Measurements from ENCODE around the gene RAB19. TPM values are rescaled to one million over a fixed set of nuclear protein-coding genes. Genes with fewer than 3 reads are reported as not detected.

RAB19 gene, protein sequence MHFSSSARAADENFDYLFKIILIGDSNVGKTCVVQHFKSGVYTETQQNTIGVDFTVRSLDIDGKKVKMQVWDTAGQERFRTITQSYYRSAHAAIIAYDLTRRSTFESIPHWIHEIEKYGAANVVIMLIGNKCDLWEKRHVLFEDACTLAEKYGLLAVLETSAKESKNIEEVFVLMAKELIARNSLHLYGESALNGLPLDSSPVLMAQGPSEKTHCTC
- not detected in 2 replicates for total RNA-seq (2014; rRNA removed; shearing (Covaris generic); ENCODE audit: low replicate concordance)

- H3K9ac ChIP-seq (ENCODE audit: low read length): peak within 1 kb of the TSS; percentile 16
- H3K79me2 ChIP-seq (ENCODE audit: low read length): no peaks in the 10 kb centered on the region
- no peaks in the 10 kb centered on the region for H3K27me3 ChIP-seq (ENCODE audit: low read length)
- H4K20me1 ChIP-seq (ENCODE audit: insufficient read depth, low read depth, low read length): 0 out of 2 replicates have a peak, but pooled peaks cover under 1% of the 10 kb centered on the region
- no peak within 1 kb of the TSS for H3K27ac ChIP-seq (ENCODE audit: low read length)
- peak within 1 kb of the TSS; percentile 56; the same call in 1 of the 2 replicates for H3K4me3 ChIP-seq (ENCODE audit: low read length)
- H3K4me1 ChIP-seq (ENCODE audit: low read length): peaks cover 9% of the 10 kb centered on the region
- H3K36me3 ChIP-seq (ENCODE audit: insufficient read depth, low read length): no peaks in the 10 kb centered on the region
- H2AFZ ChIP-seq (ENCODE audit: low read length): peak within 1 kb of the TSS; percentile 67; the same call in 1 of the 2 replicates
- no peak for DNase-seq
- H3K9me3 ChIP-seq (ENCODE audit: low read length): no peaks in the 10 kb centered on the region
- H3K9me2 ChIP-seq (replicated peaks; ENCODE audit: insufficient read depth, low read length): no peaks in the 10 kb centered on the region
- peak within 1 kb of the TSS; percentile 45 for H3K4me2 ChIP-seq (ENCODE audit: low read depth, low read length, poor library complexity, severe bottlenecking)
Observed at GRCh38 chr7:140403878-140404564, at the start of gene RAB19. Gene RAB19, plus strand, starts transcription at chr7:140404058. Its CDS starts 3,589 bp downstream, at chr7:140407647.

GRCh38 chr7:140358024-140358411 lies 45.8 kb upstream of the RAB19 start:
- no peak for DNase-seq
- Histone ChIP-seq H3K27ac (ENCODE audit: low read length) (no peak overlapping the region), H3K79me2 (ENCODE audit: low read length) (no peaks in the 10 kb centered on the region), H3K27me3 (ENCODE audit: low read length) (no peaks in the 10 kb centered on the region), H3K36me3 (ENCODE audit: insufficient read depth, low read length) (no peaks in the 10 kb centered on the region), H4K20me1 (ENCODE audit: insufficient read depth, low read depth, low read length) (no peaks in the 10 kb centered on the region), H3K9ac (ENCODE audit: low read length) (no peak overlapping the region), H3K4me3 (ENCODE audit: low read length) (no peak overlapping the region), H3K4me2 (ENCODE audit: low read depth, low read length, poor library complexity, severe bottlenecking) (no peak overlapping the region), H3K9me2 (replicated peaks; ENCODE audit: insufficient read depth, low read length) (no peaks in the 10 kb centered on the region), H3K9me3 (ENCODE audit: low read length) (no peaks in the 10 kb centered on the region), H3K4me1 (ENCODE audit: low read length) (no peaks in the 10 kb centered on the region), H2AFZ (ENCODE audit: low read length) (no peak overlapping the region)

GRCh38 chr7:140358412-140359051 lies 45.3 kb upstream of the RAB19 start:
- Histone ChIP-seq H3K79me2 (ENCODE audit: low read length) (no peaks in the 10 kb centered on the region), H4K20me1 (ENCODE audit: insufficient read depth, low read depth, low read length) (no peaks in the 10 kb centered on the region), H3K4me2 (ENCODE audit: low read depth, low read length, poor library complexity, severe bottlenecking) (no peak overlapping the region), H3K27me3 (ENCODE audit: low read length) (no peaks in the 10 kb centered on the region), H3K27ac (ENCODE audit: low read length) (no peak overlapping the region), H3K4me3 (ENCODE audit: low read length) (no peak overlapping the region), H3K9ac (ENCODE audit: low read length) (no peak overlapping the region), H3K9me3 (ENCODE audit: low read length) (no peaks in the 10 kb centered on the region), H3K36me3 (ENCODE audit: insufficient read depth, low read length) (no peaks in the 10 kb centered on the region), H3K4me1 (ENCODE audit: low read length) (peaks cover under 1% of the 10 kb centered on the region; the same call in 1 of the 2 replicates), H2AFZ (ENCODE audit: low read length) (no peak overlapping the region), H3K9me2 (replicated peaks; ENCODE audit: insufficient read depth, low read length) (no peaks in the 10 kb centered on the region)
- no peak for DNase-seq

- Histone ChIP-seq H3K9ac (ENCODE audit: low read length) (no peak overlapping the region), H3K4me3 (ENCODE audit: low read length) (no peak overlapping the region), H3K9me3 (ENCODE audit: low read length) (no peaks in the 10 kb centered on the region), H3K4me1 (ENCODE audit: low read length) (peaks cover 22% of the 10 kb centered on the region), H3K27me3 (ENCODE audit: low read length) (no peaks in the 10 kb centered on the region), H4K20me1 (ENCODE audit: insufficient read depth, low read depth, low read length) (no peaks in the 10 kb centered on the region), H2AFZ (ENCODE audit: low read length) (no peak overlapping the region), H3K27ac (ENCODE audit: low read length) (no peak overlapping the region), H3K4me2 (ENCODE audit: low read depth, low read length, poor library complexity, severe bottlenecking) (no peak overlapping the region), H3K79me2 (ENCODE audit: low read length) (no peaks in the 10 kb centered on the region), H3K36me3 (ENCODE audit: insufficient read depth, low read length) (no peaks in the 10 kb centered on the region), H3K9me2 (replicated peaks; ENCODE audit: insufficient read depth, low read length) (no peaks in the 10 kb centered on the region)
- DNase-seq: no peak
Observed at GRCh38 chr7:140360697-140361229, 43.1 kb upstream of the RAB19 start.

GRCh38 chr7:140364819-140365218 lies 39.0 kb upstream of the RAB19 start:
- peak overlapping the region; percentile 85 for H3K27ac ChIP-seq (ENCODE audit: low read length)
- no peak overlapping the region for H3K9ac ChIP-seq (ENCODE audit: low read length)
- H3K4me1 ChIP-seq (ENCODE audit: low read length): peaks cover 22% of the 10 kb centered on the region

GRCh38 chr7:140367528-140367927 lies 36.3 kb upstream of the RAB19 start:
- H2AFZ ChIP-seq (ENCODE audit: low read length): no peak overlapping the region
- no peaks in the 10 kb centered on the region for H3K27me3 ChIP-seq (ENCODE audit: low read length)
- no peaks in the 10 kb centered on the region for H3K9me2 ChIP-seq (replicated peaks; ENCODE audit: insufficient read depth, low read length)
- DNase-seq: no peak
- no peaks in the 10 kb centered on the region for H3K9me3 ChIP-seq (ENCODE audit: low read length)
- H3K4me3 ChIP-seq (ENCODE audit: low read length): no peak overlapping the region
- H4K20me1 ChIP-seq (ENCODE audit: insufficient read depth, low read depth, low read length): peaks cover 4% of the 10 kb centered on the region; the same call in 1 of the 2 replicates
- no peak overlapping the region for H3K9ac ChIP-seq (ENCODE audit: low read length)
- H3K4me1 ChIP-seq (ENCODE audit: low read length): peaks cover 22% of the 10 kb centered on the region
- no peaks in the 10 kb centered on the region for H3K79me2 ChIP-seq (ENCODE audit: low read length)
- H3K36me3 ChIP-seq (ENCODE audit: insufficient read depth, low read length): no peaks in the 10 kb centered on the region
- no peak overlapping the region for H3K4me2 ChIP-seq (ENCODE audit: low read depth, low read length, poor library complexity, severe bottlenecking)
- H3K27ac ChIP-seq (ENCODE audit: low read length): no peak overlapping the region

More at GRCh38 chr7:140364819-140365218, 39.0 kb upstream of the RAB19 start:
- DNase-seq: peak; percentile 51
- no peaks in the 10 kb centered on the region for H3K27me3 ChIP-seq (ENCODE audit: low read length)
- H3K79me2 ChIP-seq (ENCODE audit: low read length): no peaks in the 10 kb centered on the region
- H4K20me1 ChIP-seq (ENCODE audit: insufficient read depth, low read depth, low read length): peaks cover 4% of the 10 kb centered on the region; the same call in 1 of the 2 replicates
- H3K9me2 ChIP-seq (replicated peaks; ENCODE audit: insufficient read depth, low read length): no peaks in the 10 kb centered on the region
- no peaks in the 10 kb centered on the region for H3K36me3 ChIP-seq (ENCODE audit: insufficient read depth, low read length)
- no peak overlapping the region for H2AFZ ChIP-seq (ENCODE audit: low read length)
- H3K4me3 ChIP-seq (ENCODE audit: low read length): no peak overlapping the region
- no peaks in the 10 kb centered on the region for H3K9me3 ChIP-seq (ENCODE audit: low read length)
- H3K4me2 ChIP-seq (ENCODE audit: low read depth, low read length, poor library complexity, severe bottlenecking): peak overlapping the region; percentile 71

DNA sequence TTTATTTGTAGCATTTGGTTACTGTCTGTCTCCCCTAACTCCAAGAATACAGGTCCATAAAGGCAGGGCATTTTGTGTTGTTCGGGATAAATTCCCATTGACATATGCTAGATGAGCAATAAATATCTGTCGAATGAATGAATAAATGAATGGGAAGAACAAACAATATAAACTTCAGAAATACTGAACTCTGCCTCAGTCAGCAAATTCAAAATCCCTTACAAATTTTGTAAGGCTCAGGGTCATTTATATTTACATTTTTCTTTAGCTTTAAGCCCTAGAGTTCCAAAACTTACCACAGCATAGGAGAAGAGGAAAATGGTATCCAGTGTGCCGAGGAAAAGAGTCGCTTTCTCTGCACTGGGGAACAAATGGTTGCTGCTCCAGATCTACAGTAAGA lies 34.6 kb upstream of the RAB19 start:
- H3K9me2 ChIP-seq (replicated peaks; ENCODE audit: insufficient read depth, low read length): no peaks in the 10 kb centered on the region
- no peak overlapping the region for H3K4me3 ChIP-seq (ENCODE audit: low read length)
- no peak overlapping the region for H3K27ac ChIP-seq (ENCODE audit: low read length)
- H3K9ac ChIP-seq (ENCODE audit: low read length): no peak overlapping the region
- no peaks in the 10 kb centered on the region for H3K79me2 ChIP-seq (ENCODE audit: low read length)
- H4K20me1 ChIP-seq (ENCODE audit: insufficient read depth, low read depth, low read length): peaks cover 4% of the 10 kb centered on the region; the same call in 1 of the 2 replicates
- H3K36me3 ChIP-seq (ENCODE audit: insufficient read depth, low read length): no peaks in the 10 kb centered on the region
- H3K4me2 ChIP-seq (ENCODE audit: low read depth, low read length, poor library complexity, severe bottlenecking): no peak overlapping the region
- peaks cover 14% of the 10 kb centered on the region for H3K4me1 ChIP-seq (ENCODE audit: low read length)
- H3K9me3 ChIP-seq (ENCODE audit: low read length): no peaks in the 10 kb centered on the region
- no peak overlapping the region for H2AFZ ChIP-seq (ENCODE audit: low read length)
- no peaks in the 10 kb centered on the region for H3K27me3 ChIP-seq (ENCODE audit: low read length)
- DNase-seq: no peak

DNA sequence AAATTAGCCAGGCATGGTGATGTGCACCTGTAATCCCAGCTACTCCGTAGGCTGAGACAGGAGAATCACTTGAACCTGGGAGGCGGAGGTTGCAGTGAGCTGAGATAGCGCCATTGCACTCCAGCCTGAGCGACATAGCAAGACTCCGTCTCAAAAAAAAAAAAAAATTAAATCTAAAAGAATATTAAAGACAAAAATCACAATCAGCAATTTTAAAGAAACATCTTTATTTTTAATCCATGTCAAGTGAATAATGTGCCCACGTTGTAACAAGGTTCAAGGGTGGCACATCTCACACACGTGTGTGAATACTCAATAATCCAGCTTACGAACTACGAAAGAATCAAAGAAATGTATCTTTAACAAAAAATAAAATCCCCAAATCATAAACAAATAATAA lies 28.5 kb upstream of the RAB19 start:
- no peak for DNase-seq
- Histone ChIP-seq H3K36me3 (ENCODE audit: insufficient read depth, low read length) (no peaks in the 10 kb centered on the region), H2AFZ (ENCODE audit: low read length) (no peak overlapping the region), H3K9ac (ENCODE audit: low read length) (no peak overlapping the region), H3K9me3 (ENCODE audit: low read length) (no peaks in the 10 kb centered on the region), H3K9me2 (replicated peaks; ENCODE audit: insufficient read depth, low read length) (no peaks in the 10 kb centered on the region), H3K4me1 (ENCODE audit: low read length) (no peaks in the 10 kb centered on the region), H3K27ac (ENCODE audit: low read length) (no peak overlapping the region), H3K4me3 (ENCODE audit: low read length) (no peak overlapping the region), H3K27me3 (ENCODE audit: low read length) (no peaks in the 10 kb centered on the region), H3K4me2 (ENCODE audit: low read depth, low read length, poor library complexity, severe bottlenecking) (no peak overlapping the region), H4K20me1 (ENCODE audit: insufficient read depth, low read depth, low read length) (no peaks in the 10 kb centered on the region), H3K79me2 (ENCODE audit: low read length) (no peaks in the 10 kb centered on the region)
